Pulmonary artery endothelial cell (primary cell): ENCODE measurements around the gene BET1L. TPM values are rescaled to one million over a fixed set of nuclear protein-coding genes. Genes with fewer than 3 reads are reported as not detected.
A peak's percentile ranks its signal among the peaks of the same experiment; 100 is the strongest.

Source experiments
- DNase-seq: peaks from one replicate; pipeline ENCODE4 v3.0.0-alpha.2; 2011; ENCODE audit warnings: low read depth, low spot score
- total RNA-seq: library from RNA; depleted of rRNA; stranded (reverse); fragments of >200 nt; gene quantifications from 2 replicates; pipeline ENCODE4 v1.2.3, GENCODE V29; 2014

The BET1L gene
- total RNA-seq, 1 donor from 2014 or later: 13.2 TPM

DNA sequence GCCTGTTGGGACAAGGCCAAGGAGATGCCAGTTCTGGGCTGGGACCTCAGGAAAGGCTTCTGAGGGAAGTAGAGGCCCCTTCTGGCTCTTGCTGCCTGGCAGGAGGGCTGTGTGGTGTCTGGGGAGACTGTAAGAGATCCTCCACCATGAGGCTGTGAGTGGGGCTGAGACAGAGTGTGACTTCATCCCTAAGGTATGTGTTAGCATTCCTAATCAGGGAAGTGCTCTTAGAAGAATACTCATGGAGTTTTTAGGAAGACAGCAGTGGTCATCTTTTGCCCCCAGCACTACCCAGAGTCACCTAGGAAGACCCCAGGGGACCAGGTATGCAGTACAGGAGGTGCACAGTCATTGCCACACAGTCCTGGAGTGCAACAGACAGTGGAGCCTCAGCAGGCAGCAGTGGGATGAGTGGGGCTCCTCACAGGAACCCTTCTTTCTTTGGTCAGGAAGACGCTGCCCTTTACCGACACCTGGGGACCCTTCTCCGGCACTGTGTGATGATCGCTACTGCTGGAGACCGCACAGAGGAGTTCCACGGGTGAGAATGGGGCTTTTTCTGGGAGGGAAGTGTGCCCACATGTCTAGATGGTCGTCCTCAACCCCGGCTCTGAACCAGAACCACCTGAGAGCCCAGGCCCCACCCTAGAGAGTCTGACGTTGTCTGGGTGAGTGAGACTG is 3.1 kb upstream of the BET1L start:
- no peak for DNase-seq

DNA sequence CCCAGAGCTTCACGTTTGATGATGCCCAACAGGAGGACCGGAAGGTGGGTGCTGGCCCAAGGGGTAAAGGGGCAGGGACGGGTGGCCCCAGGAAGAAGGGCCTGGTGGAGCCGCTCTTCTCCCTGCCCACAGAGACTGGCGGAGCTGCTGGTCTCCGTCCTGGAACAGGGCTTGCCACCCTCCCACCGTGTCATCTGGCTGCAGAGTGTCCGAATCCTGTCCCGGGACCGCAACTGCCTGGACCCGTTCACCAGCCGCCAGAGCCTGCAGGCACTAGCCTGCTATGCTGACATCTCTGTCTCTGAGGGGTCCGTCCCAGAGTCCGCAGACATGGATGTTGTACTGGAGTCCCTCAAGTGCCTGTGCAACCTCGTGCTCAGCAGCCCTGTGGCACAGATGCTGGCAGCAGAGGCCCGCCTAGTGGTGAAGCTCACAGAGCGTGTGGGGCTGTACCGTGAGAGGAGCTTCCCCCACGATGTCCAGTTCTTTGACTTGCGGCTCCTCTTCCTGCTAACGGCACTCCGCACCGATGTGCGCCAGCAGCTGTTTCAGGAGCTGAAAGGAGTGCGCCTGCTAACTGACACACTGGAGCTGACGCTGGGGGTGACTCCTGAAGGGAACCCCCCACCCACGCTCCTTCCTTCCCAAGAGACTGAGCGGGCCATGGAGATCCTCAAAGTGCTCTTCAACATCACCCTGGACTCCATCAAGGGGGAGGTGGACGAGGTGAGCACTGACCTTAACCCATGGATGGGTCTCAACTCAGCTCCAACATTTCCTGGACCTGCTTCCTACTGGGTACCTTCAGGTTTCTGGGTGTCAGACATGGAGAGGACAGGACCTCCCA is 2.3 kb upstream of the BET1L start:
- DNase-seq: no peak

DNA sequence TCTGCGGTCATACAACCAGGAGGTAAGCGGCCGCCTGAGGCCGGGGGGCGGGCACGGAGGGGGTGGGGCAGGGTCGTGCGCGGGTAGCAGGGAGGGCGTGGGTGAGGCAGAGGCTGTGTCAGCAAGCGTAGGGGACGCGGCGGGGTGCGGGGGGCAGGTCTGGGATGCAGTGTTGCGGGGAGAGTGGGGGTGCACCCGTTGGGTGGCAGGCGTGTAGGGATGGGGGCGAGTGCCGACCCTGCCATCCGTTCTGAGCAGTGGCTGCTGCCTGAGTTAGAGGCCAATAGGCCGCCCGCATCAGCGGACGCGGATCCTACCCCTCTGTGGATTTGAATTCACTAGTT is 1.7 kb upstream of the BET1L start:
- no peak for DNase-seq

DNA sequence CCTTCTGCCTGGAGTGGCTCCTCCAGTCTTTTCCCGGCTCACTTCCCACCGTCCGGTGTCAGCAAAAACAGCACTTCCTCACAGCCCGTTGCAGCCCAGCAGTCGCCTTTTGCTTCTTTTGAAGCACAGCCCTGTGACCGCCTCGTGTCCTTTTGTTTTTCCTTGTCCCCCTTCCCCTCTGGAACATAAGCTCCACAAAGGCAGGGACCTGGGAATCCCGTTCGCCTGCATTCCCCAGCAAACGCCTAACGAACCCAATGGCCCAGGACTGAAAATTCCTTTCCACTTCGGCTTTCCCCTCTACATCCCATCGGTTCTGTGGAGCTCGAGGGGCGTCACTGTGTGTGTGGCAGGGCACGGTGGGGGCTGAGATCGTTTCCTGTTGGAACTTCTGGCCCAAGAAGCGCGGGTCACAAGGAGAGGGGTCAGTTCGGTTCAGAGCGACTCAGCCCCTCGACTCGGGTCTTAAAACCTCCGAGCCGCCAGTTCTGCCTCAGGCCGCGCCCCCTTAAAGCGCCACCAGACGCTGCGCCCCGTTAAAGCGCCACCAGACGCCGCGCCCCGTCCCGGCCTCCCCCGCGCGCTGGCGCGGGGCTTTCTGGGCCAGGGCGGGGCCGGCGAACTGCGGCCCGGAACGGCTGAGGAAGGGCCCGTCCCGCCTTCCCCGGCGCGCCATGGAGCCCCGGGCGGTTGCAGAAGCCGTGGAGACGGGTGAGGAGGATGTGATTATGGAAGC is 1.1 kb upstream of the BET1L start:
- DNase-seq: no peak

DNA sequence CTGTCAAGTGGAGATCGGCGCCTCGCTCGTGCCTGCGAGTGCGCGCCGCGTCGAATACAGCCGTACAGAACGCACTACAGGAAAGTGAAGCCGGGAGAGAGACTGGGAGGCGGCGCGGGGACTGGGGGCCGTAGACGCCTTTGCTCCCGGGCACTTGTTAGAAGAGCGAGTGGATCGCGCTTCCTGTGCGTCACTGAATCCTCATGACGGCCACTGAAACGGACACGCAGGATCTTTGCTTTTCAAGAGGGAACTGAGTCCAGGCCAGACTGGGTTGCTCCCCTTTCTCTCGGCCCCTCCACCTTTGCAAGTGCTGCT is 623 bp upstream of the BET1L start:
- peak; percentile 45 for DNase-seq

DNA sequence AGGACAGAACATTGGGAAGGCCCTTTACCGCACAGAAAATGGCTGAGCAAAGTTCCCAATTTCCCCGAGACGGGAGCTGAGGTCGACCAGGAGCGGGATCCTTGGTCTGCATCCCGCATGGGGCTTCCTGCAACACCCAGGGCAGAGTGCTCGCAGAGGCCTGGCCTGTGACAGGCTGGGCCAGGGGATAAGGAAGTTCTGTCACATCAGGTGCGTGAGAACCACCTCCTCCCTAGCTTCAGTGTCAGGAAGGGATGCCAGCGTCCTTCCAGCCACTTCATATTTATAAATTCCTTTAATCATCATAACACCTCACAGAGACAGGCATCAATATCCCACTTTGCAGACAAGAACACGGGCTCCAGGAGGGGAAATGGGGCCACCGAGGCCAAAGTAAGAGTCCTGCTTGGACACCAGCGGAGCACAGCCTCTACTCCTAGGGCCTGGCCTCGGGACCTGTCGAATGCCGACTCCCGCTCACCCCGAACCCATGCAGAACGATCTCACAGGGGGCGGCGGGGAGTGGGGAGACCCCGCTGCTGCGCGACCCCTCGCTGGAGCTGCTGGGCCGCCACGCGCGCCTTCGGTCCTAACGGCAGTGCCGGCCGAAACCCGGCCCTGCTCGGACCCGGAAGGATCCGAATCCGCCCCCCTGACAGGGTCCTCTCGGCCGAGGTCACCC is 532 bp downstream of the BET1L start:
- DNase-seq: no peak

DNA sequence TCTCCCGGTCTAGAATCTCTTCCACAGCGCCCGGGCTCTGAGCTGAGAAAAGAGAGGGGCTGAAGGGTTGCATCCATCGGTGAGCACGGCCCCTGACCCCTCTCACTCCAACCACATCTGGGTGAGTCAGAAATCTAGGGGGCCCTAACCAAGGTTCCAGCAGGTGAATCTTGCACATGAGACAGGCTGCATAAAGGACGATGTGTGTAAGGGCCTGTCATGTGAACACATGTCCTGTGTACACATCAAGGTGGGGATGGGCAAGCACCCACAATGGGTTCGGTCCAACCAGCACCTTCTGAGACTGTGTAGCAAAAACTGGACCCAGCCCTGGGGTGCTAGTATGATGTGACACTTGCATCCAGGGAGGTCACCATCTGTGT is 1.2 kb downstream of the BET1L start:
- no peak for DNase-seq

DNA sequence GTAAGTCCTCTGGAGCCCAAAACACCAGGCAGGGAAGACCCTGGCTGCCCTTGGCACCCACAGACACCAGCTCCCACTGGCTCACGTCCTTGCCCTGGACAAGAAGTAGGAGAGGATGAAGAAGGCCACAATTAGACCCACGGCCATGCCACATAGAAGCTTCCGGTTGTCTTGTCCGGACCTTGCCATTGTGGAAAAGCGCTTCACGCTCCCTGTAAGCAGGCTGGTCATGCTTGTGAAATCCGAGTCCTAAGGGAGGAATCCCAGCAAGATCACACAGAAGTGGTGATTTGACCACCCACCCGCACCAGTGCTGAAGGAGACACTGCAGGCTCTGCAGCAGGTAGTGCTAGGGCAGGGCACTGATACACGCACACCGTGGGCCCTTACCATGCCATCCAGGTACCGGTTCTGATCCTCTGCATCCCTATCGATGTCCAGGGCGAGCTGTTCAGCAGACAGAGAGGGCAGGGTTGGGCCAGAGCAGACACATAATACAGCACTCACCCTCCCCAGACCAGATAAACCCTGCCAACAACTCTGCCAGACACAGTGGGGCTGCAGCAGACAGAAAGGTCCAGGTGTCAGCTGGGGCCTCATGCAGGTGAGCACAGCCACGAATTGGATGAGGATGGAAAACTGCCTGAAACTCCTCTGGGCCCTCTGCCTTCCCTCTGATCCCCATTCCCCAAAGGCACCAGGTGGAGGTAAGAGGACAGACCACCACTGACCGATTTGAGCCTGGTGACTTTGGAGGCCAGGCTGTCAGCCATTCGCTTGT is 1.8 kb downstream of the BET1L start:
- no peak for DNase-seq

DNA sequence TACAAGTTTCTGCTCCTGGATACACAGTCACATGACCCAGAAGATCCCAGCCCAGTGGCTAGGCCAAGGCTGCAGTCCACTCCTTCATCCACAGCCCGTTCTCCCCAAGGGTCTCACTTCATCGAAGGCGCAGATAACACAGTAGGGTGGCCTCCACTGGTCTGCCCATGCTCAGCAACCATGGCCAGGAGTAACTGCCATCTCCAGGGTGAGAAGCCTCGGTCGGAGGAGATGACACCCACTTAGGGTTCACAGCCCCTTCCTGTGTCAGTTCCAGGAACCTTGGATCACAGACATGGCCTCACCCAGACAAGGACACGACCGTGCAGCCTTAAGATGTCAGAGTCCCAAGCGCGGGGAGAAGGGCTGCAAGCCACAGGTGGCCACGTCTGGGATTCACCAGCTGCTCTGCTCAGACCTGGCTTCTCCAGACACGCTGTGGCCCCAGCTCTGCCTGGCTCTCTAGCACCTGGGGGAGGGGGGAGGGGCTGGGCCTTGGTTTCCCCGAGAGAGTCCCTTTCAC is 2.6 kb downstream of the BET1L start:
- DNase-seq: no peak

DNA sequence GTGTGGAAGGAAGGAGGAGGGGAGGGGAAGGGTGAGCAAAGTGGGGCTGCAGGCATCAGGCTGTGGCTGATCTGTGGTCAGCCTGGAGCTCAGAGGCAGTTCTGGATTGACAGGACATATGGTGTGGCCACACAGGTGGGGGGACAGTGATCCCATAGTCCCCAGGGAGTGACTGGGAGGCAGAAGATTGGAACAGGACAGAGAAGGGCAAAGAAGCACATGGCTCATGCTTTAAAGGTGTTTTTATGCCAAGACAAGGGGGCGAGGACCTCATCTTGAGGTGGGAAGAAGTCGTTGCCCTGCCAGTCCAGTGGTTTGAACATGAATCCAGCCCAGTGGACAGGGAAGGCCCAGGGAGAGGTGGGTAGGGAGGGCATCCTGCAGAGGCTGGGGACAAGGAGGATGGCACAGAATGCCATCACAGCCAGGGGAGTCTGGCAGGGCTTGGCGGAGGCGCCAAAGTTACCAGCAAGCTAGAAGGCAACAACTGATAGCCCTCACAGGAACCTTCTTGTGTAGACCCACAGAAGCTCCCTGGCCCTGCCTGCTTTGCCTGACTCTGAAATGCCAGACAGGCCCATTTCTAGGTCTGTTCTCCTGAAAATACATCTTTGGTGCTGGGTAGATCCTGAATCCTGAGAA is 3.1 kb downstream of the BET1L start:
- DNase-seq: no peak

DNA sequence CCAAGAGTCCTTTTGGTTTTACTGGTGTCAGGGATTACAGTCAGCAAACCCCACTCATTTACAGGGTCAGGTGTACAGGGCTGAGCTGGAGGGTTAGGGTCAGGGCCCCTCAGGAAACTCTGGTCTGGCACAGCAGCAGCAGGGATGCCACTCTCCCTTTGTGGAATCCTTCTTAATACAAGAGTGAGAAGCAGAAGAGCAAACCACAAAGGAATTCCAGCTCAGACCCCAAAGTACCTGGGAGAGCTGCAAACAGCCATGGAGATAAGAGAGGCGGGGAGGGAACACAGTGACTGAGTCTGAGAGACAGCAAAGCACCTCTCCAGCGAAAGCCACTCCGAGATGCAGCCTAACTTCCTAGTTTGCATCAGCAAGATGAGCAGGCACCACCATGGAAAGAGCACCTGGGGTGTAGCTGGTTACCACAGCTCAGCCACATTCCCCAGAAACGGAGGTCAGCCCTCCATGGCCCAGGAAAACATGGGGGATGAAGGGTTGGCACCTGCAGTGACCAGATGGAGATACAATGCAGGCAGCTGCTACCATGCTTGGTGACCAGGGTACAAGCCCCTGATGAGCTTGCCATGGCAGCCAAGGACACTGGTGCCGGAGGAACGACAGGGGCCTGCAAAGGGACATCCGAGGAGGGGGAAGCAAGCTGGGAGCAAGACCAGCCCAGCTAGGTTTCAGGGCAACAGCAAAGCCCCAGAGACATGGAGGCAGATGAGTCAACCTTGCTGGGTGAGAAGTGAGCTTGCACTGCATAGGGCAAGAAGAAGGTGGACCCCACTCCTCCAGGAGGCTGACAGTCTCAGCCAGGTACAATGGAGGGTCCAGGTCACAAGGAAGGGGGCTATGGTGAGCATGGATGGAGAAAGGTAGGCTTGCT is 3.9 kb downstream of the BET1L start:
- no peak for DNase-seq

DNA sequence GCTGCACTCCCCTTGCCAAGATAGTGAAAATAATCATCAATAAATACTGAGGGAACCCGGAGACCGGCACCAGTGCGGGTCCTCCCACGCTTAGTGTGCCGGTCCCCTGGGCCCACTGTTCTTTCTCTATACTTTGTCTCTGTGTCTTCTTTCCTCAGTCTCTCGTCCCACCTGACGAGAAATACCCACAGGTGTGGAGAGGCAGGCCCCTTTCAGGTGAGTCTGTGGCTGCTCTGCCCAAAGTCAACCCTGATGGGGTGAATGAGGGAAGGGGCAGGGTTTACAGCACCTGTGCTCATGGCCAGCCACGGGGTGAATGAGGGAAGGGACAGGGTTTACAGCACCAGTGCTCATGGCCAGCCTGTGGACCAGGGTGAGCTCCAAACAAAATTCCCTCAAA is 4.7 kb downstream of the BET1L start:
- no peak for DNase-seq

DNA sequence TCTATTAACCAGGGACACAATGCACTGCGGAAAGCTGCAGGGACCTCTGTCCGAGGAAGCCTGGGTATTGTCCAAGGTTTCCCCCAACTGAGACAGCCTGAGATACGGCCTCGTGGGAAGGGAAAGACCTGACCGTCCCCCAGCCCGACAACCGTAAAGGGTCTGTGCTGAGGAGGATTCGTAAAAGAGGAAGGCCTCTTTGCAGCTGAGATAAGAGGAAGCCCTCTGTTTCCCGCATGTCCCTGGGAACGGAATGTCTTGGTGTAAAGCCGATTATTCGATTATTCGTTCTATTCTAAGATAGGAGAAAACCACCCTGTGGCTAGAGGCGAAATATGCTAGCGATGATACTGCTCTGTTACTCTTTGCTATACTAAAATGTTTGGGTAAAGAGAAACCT is 5.2 kb downstream of the BET1L start:
- DNase-seq: no peak

DNA sequence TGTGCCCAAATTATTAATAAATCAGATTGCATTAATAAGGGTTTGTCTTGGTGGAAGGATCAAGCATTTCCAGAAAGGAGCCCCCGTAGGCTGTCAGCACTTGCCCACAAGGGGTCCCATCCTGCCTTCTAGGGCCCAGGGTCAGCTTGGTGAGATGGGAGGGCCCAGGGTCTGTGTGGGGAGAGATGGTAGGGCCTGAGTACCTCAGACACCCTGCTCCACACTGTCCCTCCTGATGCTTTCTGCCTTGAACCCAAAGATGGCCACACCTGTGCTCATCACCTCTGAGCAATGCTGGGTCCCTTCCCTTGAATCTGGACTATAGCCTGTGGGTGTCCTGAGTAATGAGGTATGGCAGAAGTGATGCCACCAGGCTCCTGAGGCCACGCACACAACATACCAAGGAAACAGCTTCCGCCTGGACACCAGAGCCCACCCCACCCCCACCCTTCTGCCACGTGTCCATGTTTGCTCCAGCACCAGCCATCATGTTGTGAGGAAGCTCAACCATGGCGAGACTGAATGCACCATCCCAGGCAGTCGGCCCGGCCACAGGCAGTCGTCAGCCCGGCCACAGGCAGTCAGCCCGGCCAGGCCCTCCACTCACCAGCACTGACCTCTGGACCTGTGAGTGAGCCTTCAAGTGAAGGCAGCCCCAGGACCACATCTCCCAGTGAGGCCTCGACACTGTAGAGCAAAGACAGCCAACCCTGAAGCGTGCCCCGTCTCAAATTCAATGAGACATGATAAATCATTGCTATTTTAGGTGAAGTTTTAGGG is 6.8 kb downstream of the BET1L start:
- no peak for DNase-seq

DNA sequence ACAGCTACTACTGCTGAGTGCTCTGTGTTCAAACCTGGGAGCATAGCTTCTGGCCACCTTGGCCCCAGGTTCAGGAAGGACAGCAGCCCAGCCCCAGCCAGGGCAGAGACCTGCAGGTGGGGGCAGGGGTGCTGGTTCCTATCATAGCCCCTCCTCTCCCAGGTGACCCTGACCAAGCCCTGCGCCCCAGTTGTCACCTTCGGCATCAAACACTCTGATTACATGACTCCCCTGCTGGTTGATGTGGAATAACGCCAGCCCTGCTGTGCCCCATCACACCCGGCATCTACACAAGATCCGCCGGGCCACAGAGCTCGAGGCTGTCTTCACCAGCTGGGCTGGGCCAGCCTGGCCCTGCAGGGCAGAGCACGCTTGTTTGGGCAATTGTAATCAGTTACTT is 7.4 kb downstream of the BET1L start:
- DNase-seq: no peak

DNA sequence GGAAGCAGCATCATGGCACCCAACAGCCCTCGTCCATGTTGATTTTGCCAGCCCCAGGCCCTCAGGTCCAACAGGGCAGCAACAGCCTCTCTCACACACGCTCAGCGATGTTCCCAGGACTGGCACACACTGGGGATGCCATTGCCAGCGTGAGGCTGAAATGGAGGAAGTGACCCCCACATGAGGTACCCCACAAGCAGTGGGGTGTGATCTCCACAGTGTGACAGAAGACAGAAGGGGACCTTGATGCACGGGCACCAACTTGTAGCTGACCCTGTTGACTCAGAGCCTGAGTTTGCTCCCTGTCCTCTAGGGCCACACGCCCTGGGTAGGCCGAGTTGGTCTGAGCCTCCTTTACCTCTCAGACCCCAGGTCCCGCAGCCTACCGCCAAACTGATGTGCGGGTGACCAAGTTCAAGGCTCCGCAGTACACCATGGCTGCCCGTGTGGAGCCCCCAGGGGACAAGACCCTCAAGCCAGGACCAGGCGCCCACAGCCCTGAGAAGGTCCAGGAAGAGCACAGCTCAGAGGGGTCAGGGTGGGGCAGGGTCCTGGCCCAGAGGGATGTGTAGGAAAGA is 8.1 kb downstream of the BET1L start:
- no peak for DNase-seq

DNA sequence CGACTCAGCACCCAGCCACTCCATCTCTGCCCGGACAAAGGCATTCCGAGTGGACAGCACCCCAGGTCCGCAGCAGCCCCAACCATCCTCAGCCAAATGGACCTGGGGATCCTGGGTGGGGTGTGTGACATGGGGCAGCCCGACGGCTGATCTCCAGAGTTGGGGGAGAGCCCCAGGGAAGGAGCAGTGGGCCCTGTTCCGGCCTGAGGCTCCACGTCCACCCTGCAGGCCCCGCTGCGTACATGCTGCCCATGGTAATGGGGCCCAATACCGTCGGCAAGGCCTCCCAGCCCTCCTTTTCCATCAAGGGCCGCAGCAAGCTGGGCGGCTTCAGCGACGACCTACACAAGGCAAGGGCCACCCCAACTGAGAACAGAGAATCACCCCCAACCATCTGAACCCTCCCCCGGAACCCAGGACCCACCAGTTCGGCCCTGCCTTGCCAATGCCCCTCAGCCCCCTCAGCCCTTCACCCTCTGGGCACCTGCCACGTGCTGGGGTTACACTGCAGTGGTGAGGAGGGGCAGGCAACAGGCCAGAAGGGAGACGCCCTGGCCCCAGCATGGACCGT is 8.9 kb downstream of the BET1L start:
- no peak for DNase-seq

DNA sequence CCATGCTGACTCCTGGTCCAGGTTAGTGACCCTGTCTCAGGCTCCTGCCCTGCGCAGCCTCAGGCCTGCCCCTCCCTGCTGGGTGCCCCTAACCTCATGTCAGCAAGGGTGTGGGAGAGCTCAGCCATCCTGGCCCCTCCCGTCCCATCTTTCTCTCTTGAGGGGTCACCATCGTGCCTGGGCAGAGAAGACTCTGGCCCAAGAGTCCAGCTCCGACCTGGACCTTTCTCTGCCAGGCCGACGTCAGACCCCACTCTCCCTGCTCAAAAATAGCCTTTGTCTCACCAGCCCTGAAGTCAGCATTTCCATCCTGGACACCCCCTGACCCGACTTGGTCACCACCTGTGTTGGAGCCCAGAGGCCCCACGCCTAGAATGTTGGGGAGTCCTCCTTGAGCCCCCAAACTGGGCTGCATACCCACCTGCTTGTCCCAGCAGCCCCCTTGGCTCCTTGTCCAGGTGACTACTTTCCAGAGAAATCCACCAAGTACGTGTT is 9.4 kb downstream of the BET1L start:
- DNase-seq: no peak
